ENCODE measurements around the gene DYSF.

DNA sequence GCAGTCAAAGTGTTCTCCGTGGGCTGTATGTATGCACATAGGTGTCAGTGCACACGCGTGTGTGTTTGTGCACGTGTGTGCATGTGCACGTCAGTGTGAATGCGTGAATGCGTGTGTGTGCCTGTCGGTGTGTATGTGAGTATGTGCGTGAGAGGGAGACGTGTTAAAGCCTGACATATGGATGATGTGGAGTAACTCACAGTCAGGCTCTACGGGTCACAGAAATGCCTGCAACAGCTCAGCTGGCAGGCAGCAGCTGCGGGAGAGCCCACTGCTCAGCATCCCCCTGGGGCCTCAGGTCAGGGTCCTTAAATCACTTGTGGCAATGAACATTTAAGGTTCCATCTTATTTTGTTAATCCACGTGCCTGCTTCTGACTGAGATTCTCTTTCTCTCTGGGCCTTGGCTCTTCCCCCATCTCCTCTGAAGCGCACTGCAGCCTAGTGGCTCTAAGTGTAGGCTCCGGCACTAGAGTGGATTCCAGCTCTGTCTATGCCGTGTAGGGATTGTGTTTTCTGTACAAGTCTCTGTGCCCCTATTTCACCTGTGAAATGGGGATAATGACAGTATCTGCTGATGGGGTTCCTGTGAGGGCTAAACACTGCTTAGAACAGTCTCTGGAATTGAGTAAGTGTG lies 63.0 kb downstream of the DYSF start:
- TF ChIP-seq, protein P1, sequence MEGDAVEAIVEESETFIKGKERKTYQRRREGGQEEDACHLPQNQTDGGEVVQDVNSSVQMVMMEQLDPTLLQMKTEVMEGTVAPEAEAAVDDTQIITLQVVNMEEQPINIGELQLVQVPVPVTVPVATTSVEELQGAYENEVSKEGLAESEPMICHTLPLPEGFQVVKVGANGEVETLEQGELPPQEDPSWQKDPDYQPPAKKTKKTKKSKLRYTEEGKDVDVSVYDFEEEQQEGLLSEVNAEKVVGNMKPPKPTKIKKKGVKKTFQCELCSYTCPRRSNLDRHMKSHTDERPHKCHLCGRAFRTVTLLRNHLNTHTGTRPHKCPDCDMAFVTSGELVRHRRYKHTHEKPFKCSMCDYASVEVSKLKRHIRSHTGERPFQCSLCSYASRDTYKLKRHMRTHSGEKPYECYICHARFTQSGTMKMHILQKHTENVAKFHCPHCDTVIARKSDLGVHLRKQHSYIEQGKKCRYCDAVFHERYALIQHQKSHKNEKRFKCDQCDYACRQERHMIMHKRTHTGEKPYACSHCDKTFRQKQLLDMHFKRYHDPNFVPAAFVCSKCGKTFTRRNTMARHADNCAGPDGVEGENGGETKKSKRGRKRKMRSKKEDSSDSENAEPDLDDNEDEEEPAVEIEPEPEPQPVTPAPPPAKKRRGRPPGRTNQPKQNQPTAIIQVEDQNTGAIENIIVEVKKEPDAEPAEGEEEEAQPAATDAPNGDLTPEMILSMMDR (IDR thresholded peaks at IDR 0.05) = no peak
- TF ChIP-seq POLR2A (IDR thresholded peaks at IDR 0.05) = no peak

Data from lower leg skin (tissue), 3 donors.